SU-DHL-6 (cell line): ENCODE measurements around the gene BRAT1.

Experiments used
- EZH2phosphoT487 ChIP-seq: fragments of 200-600 bp; sonication (generic), shearing (Covaris generic); conservative IDR thresholded peaks from 2 replicates; pipeline ENCODE4 v1.6.1; 2018; ENCODE audit warnings: mild to moderate bottlenecking, antibody characterized with exemption, low read length, moderate library complexity, mixed read lengths
- TF ChIP-seq, protein P1 (sequence below): fragments of 200-600 bp; sonication (generic); IDR thresholded peaks from one replicate; pipeline ENCODE4 v1.5.1; 2017; ENCODE audit warnings: antibody characterized with exemption, mild to moderate bottlenecking, low read length, moderate library complexity; ENCODE audit not compliant: insufficient read depth, poor library complexity, severe bottlenecking

DNA sequence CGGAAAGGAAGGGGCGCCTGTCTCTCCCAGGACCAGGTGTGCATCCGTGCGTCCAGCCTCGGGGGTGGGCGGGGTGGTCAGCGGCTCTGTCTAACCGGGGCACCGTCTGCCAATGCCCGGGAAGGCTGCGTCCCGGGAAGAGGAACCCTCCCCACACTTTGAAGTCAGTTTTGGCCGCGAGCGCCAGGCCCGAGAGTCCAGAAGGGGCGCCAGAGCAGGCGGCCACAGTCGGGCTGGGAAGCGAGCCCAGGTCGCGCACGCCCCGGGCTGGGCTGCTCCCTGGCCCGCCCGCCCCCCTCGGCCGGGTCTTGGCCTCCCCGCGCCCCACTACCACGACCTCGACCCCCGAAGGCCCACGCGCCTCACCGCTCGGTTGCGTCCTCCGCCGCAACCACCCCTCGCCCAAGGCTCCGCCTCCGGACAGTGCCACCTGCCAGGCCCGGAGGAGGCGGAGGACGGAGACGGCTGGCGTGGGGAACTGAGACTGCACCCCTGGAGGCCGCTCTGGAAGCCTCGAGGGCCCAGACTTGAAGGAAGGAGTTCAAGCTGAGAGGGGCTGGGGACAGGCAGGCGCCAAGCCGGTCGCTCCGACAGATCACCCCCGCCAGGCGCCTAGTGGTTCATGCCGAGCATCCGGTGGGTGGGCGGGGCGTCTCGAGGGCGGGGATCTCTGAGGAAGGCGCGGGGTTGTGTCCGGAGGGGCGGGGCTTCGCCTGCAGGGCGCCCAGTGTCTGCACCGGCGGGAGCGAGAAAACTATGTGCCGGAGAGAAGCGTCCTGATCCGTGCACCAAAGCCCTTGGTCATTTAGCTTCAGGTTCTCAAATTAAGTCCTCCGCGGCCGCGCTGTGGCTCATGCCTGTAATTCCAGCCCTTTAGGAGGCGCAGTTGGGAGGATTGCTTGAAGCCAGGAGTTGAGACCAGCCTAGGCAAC, at the start of gene BRAT1:
- TF ChIP-seq, protein P1, sequence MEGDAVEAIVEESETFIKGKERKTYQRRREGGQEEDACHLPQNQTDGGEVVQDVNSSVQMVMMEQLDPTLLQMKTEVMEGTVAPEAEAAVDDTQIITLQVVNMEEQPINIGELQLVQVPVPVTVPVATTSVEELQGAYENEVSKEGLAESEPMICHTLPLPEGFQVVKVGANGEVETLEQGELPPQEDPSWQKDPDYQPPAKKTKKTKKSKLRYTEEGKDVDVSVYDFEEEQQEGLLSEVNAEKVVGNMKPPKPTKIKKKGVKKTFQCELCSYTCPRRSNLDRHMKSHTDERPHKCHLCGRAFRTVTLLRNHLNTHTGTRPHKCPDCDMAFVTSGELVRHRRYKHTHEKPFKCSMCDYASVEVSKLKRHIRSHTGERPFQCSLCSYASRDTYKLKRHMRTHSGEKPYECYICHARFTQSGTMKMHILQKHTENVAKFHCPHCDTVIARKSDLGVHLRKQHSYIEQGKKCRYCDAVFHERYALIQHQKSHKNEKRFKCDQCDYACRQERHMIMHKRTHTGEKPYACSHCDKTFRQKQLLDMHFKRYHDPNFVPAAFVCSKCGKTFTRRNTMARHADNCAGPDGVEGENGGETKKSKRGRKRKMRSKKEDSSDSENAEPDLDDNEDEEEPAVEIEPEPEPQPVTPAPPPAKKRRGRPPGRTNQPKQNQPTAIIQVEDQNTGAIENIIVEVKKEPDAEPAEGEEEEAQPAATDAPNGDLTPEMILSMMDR, result peak; percentile 66
- TF ChIP-seq EZH2phosphoT487, result no peak
